Hepatocyte (in vitro differentiated cells): ENCODE data around the gene RIMS1. TPM values are rescaled to one million over a fixed set of nuclear protein-coding genes. Genes with fewer than 3 reads are reported as not detected.

Experiments used
- DNase-seq: peaks from one replicate; pipeline ENCODE4 v3.0.0-alpha.2; 2016; ENCODE audit warnings: low spot score
- H2AFZ ChIP-seq: fragments of 200-600 bp; sonication (generic); 2 replicates; pipeline ENCODE4 v1.6.0; 2016; ENCODE audit warnings: antibody characterized with exemption, mild to moderate bottlenecking
- H3K27ac ChIP-seq: fragments of 200-600 bp; sonication (generic); 2 replicates; pipeline ENCODE4 v1.5.1; 2016; ENCODE audit warnings: mild to moderate bottlenecking
- H3K27me3 ChIP-seq: fragments of 200-600 bp; sonication (generic); 2 replicates; pipeline ENCODE4 v1.6.1; 2016
- H3K36me3 ChIP-seq: fragments of 200-600 bp; sonication (generic); replicated peaks from 2 replicates; pipeline ENCODE4 v1.5.1; 2016; ENCODE audit warnings: low read depth; ENCODE audit not compliant: insufficient read depth
- H3K4me1 ChIP-seq: fragments of 200-600 bp; sonication (generic); 2 replicates; pipeline ENCODE4 v1.5.1; 2016; ENCODE audit warnings: mild to moderate bottlenecking, moderate library complexity; ENCODE audit not compliant: insufficient read depth
- H3K4me2 ChIP-seq: fragments of 200-600 bp; sonication (generic); 2 replicates; pipeline ENCODE4 v1.6.0; 2016
- H3K4me3 ChIP-seq: fragments of 200-600 bp; sonication (generic); 2 replicates; pipeline ENCODE4 v1.5.1; 2016; ENCODE audit warnings: mild to moderate bottlenecking
- H3K79me2 ChIP-seq: fragments of 200-600 bp; sonication (generic); 2 replicates; pipeline ENCODE4 v1.6.0; 2017; ENCODE audit warnings: mild to moderate bottlenecking
- H3K9me2 ChIP-seq: fragments of 200-600 bp; sonication (generic); replicated peaks from 2 replicates; pipeline ENCODE4 v1.6.0; 2017; ENCODE audit warnings: mild to moderate bottlenecking; ENCODE audit not compliant: insufficient read depth
- H3K9me3 ChIP-seq: fragments of 200-600 bp; sonication (generic); 2 replicates; pipeline ENCODE4 v1.5.1; 2016; ENCODE audit warnings: low read depth, mild to moderate bottlenecking
- H4K20me1 ChIP-seq: fragments of 200-600 bp; sonication (generic); 2 replicates; pipeline ENCODE4 v1.6.0; 2016; ENCODE audit warnings: mild to moderate bottlenecking; ENCODE audit not compliant: insufficient read depth, poor library complexity, severe bottlenecking
- CTCF ChIP-seq: fragments of 200-600 bp; sonication (generic); IDR thresholded peaks from 2 replicates; pipeline ENCODE4 v1.5.1; 2016; ENCODE audit warnings: antibody characterized with exemption, mild to moderate bottlenecking; ENCODE audit not compliant: poor library complexity
- EZH2 ChIP-seq: fragments of 200-600 bp; sonication (generic); IDR thresholded peaks from 2 replicates; pipeline ENCODE4 v1.6.1; 2016; ENCODE audit warnings: antibody characterized with exemption, mild to moderate bottlenecking, borderline replicate concordance
- EZH2phosphoT487 ChIP-seq: fragments of 200-600 bp; sonication (generic); IDR thresholded peaks from one replicate; pipeline ENCODE4 v1.6.1; 2018; ENCODE audit warnings: antibody characterized with exemption, mild to moderate bottlenecking, low read depth, moderate library complexity; ENCODE audit not compliant: unreplicated experiment, severe bottlenecking
- WGBS: methylation state at CpG from one replicate; pipeline ENCODE4 v1.1.6; 2016; ENCODE audit warnings: low lambda C conversion rate; ENCODE audit errors: missing lambda C conversion rate; 5-methylcytosine and 5-hydroxymethylcytosine counted together
- polyA plus RNA-seq: library from polyadenylated mRNA; unstranded; fragments of >200 nt; fragmentation: Nextera tagmentation; extraction: Ambion mirVana; gene quantifications from 2 replicates; pipeline ENCODE4 v1.2.1, GENCODE V29; 2016
- total RNA-seq: library from RNA; depleted of rRNA; stranded (reverse); fragments of >200 nt; gene quantifications from 2 replicates; pipeline ENCODE4 v1.2.3, GENCODE V29; 2014

The RIMS1 gene
- total and polyA plus RNA-seq, 2 experiments from 2014 or later, result 0.45 to 5.5 TPM

- Histone ChIP-seq H3K4me2 (no peak overlapping the region), H3K36me3 (no peaks in the 10 kb centered on the region), H3K27ac (no peak overlapping the region), H3K4me1 (no peaks in the 10 kb centered on the region), H3K9me2 (no peaks in the 10 kb centered on the region), H3K79me2 (no peaks in the 10 kb centered on the region), H3K9me3 (no peaks in the 10 kb centered on the region), H3K4me3 (no peak overlapping the region), H4K20me1 (no peaks in the 10 kb centered on the region), H3K27me3 (no peaks in the 10 kb centered on the region), H2AFZ (no peak overlapping the region)
- 88% methylated on average over 5 of the region's 5 CpGs for WGBS
- TF ChIP-seq EZH2phosphoT487 (no peak), EZH2 (no peak), CTCF (no peak)
- no peak for DNase-seq
These were observed 81.1 kb downstream of the RIMS1 start for GRCh38 chr6:71967436-71967835.

GRCh38 chr6:71977884-71978283, 91.5 kb downstream of the RIMS1 start:
- Histone ChIP-seq H2AFZ (no peak overlapping the region), H3K4me3 (no peak overlapping the region), H3K27me3 (no peaks in the 10 kb centered on the region), H3K27ac (no peak overlapping the region), H3K9me3 (no peaks in the 10 kb centered on the region), H3K36me3 (no peaks in the 10 kb centered on the region), H3K9me2 (no peaks in the 10 kb centered on the region), H3K79me2 (no peaks in the 10 kb centered on the region), H3K4me1 (no peaks in the 10 kb centered on the region), H3K4me2 (no peak overlapping the region), H4K20me1 (no peaks in the 10 kb centered on the region)
- TF ChIP-seq EZH2phosphoT487 (no peak), EZH2 (no peak), CTCF (no peak)
- WGBS, result 83% methylated on average over 4 of the region's 4 CpGs
- DNase-seq, result no peak

GRCh38 chr6:71979911-71980310, 93.6 kb downstream of the RIMS1 start:
- Histone ChIP-seq H3K27ac (no peak overlapping the region), H3K9me3 (no peaks in the 10 kb centered on the region), H3K36me3 (no peaks in the 10 kb centered on the region), H3K9me2 (no peaks in the 10 kb centered on the region), H4K20me1 (no peaks in the 10 kb centered on the region), H2AFZ (no peak overlapping the region), H3K4me1 (no peaks in the 10 kb centered on the region), H3K79me2 (no peaks in the 10 kb centered on the region), H3K27me3 (no peaks in the 10 kb centered on the region), H3K4me3 (no peak overlapping the region), H3K4me2 (no peak overlapping the region)
- WGBS, result 91% methylated on average over 2 of the region's 2 CpGs
- no peak for TF ChIP-seq CTCF
- TF ChIP-seq EZH2phosphoT487, result no peak
- TF ChIP-seq EZH2, result no peak
- no peak for DNase-seq

- Histone ChIP-seq H3K27ac (no peak overlapping the region), H3K27me3 (no peaks in the 10 kb centered on the region), H3K4me1 (no peaks in the 10 kb centered on the region), H2AFZ (no peak overlapping the region), H4K20me1 (no peaks in the 10 kb centered on the region), H3K4me3 (no peak overlapping the region), H3K36me3 (no peaks in the 10 kb centered on the region), H3K9me3 (no peaks in the 10 kb centered on the region), H3K9me2 (no peaks in the 10 kb centered on the region), H3K79me2 (no peaks in the 10 kb centered on the region), H3K4me2 (no peak overlapping the region)
- 69% methylated on average over 1 of the region's 1 CpG for WGBS
- TF ChIP-seq EZH2phosphoT487 (no peak), EZH2 (no peak), CTCF (no peak)
- DNase-seq, result no peak
These were observed 96.0 kb downstream of the RIMS1 start for GRCh38 chr6:71982389-71982788.
